Sigmoid colon (tissue), 4 donors: ENCODE data around the gene SMARCC2.

Experiments used
- EP300 ChIP-seq, 4 donors: sonication (generic); formaldehyde crosslinking; IDR thresholded peaks; one replicate each; pipeline ENCODE4 v1.6.1; 2017; ENCODE audit warnings: antibody characterized with exemption in 4 of 4
- TF ChIP-seq, protein P1 (sequence below), 4 experiments: fragments of 450-650 bp in 3 of 4; fragments of 200-600 bp in 1 of 4; IDR thresholded peaks; one replicate each; pipeline ENCODE4 v1.5.1; 2016 to 2019; ENCODE audit warnings: antibody characterized with exemption in 4 of 4, mild to moderate bottlenecking in 3 of 4, moderate library complexity in 2 of 4

- TF ChIP-seq, protein P1, sequence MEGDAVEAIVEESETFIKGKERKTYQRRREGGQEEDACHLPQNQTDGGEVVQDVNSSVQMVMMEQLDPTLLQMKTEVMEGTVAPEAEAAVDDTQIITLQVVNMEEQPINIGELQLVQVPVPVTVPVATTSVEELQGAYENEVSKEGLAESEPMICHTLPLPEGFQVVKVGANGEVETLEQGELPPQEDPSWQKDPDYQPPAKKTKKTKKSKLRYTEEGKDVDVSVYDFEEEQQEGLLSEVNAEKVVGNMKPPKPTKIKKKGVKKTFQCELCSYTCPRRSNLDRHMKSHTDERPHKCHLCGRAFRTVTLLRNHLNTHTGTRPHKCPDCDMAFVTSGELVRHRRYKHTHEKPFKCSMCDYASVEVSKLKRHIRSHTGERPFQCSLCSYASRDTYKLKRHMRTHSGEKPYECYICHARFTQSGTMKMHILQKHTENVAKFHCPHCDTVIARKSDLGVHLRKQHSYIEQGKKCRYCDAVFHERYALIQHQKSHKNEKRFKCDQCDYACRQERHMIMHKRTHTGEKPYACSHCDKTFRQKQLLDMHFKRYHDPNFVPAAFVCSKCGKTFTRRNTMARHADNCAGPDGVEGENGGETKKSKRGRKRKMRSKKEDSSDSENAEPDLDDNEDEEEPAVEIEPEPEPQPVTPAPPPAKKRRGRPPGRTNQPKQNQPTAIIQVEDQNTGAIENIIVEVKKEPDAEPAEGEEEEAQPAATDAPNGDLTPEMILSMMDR (IDR thresholded peaks at IDR 0.05), result no peak
- TF ChIP-seq EP300 (IDR thresholded peaks at IDR 0.05), result no peak
Measured at GRCh38 chr12:56234746-56235436, 45.6 kb upstream of the SMARCC2 start.
